Measurements from ENCODE around the gene WDR70. TPM values are rescaled to one million over a fixed set of nuclear protein-coding genes. Genes with fewer than 3 reads are reported as not detected.

WDR70 gene
- total RNA-seq, 4 donors from 2014 or later: 24.7 to 200 (median 29.9) TPM

GRCh38 chr5:37549411-37549810 lies 170.3 kb downstream of the WDR70 start:
- H3K4me3 ChIP-seq: no peak overlapping the region
- TF ChIP-seq EP300 (IDR thresholded peaks at IDR 0.05; ENCODE audit: low read depth) (no peak), POLR2A (IDR thresholded peaks at IDR 0.05) (no peak), POLR2AphosphoS5 (IDR thresholded peaks at IDR 0.05) (no peak)
- TF ChIP-seq, protein P1, sequence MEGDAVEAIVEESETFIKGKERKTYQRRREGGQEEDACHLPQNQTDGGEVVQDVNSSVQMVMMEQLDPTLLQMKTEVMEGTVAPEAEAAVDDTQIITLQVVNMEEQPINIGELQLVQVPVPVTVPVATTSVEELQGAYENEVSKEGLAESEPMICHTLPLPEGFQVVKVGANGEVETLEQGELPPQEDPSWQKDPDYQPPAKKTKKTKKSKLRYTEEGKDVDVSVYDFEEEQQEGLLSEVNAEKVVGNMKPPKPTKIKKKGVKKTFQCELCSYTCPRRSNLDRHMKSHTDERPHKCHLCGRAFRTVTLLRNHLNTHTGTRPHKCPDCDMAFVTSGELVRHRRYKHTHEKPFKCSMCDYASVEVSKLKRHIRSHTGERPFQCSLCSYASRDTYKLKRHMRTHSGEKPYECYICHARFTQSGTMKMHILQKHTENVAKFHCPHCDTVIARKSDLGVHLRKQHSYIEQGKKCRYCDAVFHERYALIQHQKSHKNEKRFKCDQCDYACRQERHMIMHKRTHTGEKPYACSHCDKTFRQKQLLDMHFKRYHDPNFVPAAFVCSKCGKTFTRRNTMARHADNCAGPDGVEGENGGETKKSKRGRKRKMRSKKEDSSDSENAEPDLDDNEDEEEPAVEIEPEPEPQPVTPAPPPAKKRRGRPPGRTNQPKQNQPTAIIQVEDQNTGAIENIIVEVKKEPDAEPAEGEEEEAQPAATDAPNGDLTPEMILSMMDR (IDR thresholded peaks at IDR 0.05): no peak
- no peak for DNase-seq
- in situ Hi-C loops (cut with MboI; ENCODE audit: low pct_ligation_motif_present in 1 of 4, low pct_unique_long_range_greater_than_20kb in 1 of 4, low sequenced_read_pairs in 3 of 4): no loop called here
- intact Hi-C loops (cut with DNase I; ENCODE audit: low total_unique reads): no loop called here
- H3K27ac ChIP-seq: no peak overlapping the region
- no peaks in the 10 kb centered on the region for H3K27me3 ChIP-seq
- H3K36me3 ChIP-seq: no peaks in the 10 kb centered on the region
- H3K4me1 ChIP-seq: peaks cover 0 to 14% (median 12%) of the 10 kb centered on the region in 4 donors
- H3K9me3 ChIP-seq: no peaks in the 10 kb centered on the region

DNA sequence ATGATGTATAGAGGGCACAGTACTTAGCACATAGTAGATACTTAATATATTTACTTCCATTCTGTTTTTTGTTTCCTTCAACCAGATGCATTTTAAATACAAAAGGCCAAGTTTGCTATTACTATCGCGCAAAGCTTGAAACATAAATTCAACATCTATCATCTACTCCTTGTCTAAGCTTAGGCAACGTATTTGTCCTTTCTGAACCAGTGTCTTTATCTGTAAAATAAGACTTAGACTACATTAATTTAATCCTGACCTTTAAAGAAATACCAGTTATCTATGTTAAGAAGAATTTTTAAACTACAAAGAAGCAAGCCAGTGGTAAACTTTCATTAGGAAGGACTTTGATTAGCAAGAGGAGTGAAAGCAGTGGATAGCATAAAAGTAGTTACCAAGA lies 173.0 kb downstream of the WDR70 start:
- intact Hi-C loops (cut with DNase I; ENCODE audit: low total_unique reads): no loop called here

GRCh38 chr5:37552770-37553719 lies 173.9 kb downstream of the WDR70 start:
- Histone ChIP-seq H3K27me3 (no peaks in the 10 kb centered on the region), H3K9me3 (no peaks in the 10 kb centered on the region), H3K4me3 (no peak overlapping the region), H3K4me1 (peaks cover 0 to 14% (median 12%) of the 10 kb centered on the region in 4 donors), H3K36me3 (no peaks in the 10 kb centered on the region), H3K27ac (peak overlapping the region in 2 of 4 donors; percentile 20 to 23)
- in situ Hi-C loops (cut with MboI; ENCODE audit: low pct_ligation_motif_present in 1 of 4, low pct_unique_long_range_greater_than_20kb in 1 of 4, low sequenced_read_pairs in 3 of 4) (loop anchor here in 1 of 4 donors (25.0 kb wide), 1 partner anchor 141 kb away; no protein-coding TSS in a partner anchor), intact Hi-C loops (cut with DNase I; ENCODE audit: low total_unique reads) (no loop called here)
- no peak for TF ChIP-seq POLR2A (IDR thresholded peaks at IDR 0.05)
- no peak for TF ChIP-seq POLR2AphosphoS5 (IDR thresholded peaks at IDR 0.05)
- TF ChIP-seq EP300 (IDR thresholded peaks at IDR 0.05; ENCODE audit: low read depth): no peak
- TF ChIP-seq, protein P1 (IDR thresholded peaks at IDR 0.05): no peak
- DNase-seq: no peak
- WGBS, 2 donors (ENCODE audit: low coverage in 1 of 2): 59 to 64% methylated on average over 7 to 9 of the region's 9 CpGs

More for the DNA sequence above, 173.0 kb downstream of the WDR70 start:
- Histone ChIP-seq H3K27ac (no peak overlapping the region), H3K27me3 (no peaks in the 10 kb centered on the region), H3K9me3 (no peaks in the 10 kb centered on the region), H3K36me3 (no peaks in the 10 kb centered on the region), H3K4me1 (peaks cover 0 to 14% (median 12%) of the 10 kb centered on the region in 4 donors), H3K4me3 (no peak overlapping the region)
- DNase-seq: no peak
- in situ Hi-C loops (cut with MboI; ENCODE audit: low pct_ligation_motif_present in 1 of 4, low pct_unique_long_range_greater_than_20kb in 1 of 4, low sequenced_read_pairs in 3 of 4): loop anchor here in 1 of 4 donors (25.0 kb wide), 1 partner anchor 140 kb away; no protein-coding TSS in a partner anchor
- TF ChIP-seq EP300 (IDR thresholded peaks at IDR 0.05; ENCODE audit: low read depth): no peak
- TF ChIP-seq, protein P1 (IDR thresholded peaks at IDR 0.05): no peak
- TF ChIP-seq POLR2AphosphoS5 (IDR thresholded peaks at IDR 0.05): no peak
- TF ChIP-seq POLR2A (IDR thresholded peaks at IDR 0.05): no peak
- 80 to 93% methylated on average over 3 of the region's 3 CpGs for WGBS, 2 donors (ENCODE audit: low coverage in 1 of 2)

GRCh38 chr5:37553720-37554404 lies 174.7 kb downstream of the WDR70 start:
- 74 to 85% methylated on average over 2 of the region's 2 CpGs for WGBS, 2 donors (ENCODE audit: low coverage in 1 of 2)
- H3K27ac ChIP-seq: peak overlapping the region in 3 of 4 donors; percentile 27 to 50 (median 30)
- TF ChIP-seq POLR2A (IDR thresholded peaks at IDR 0.05) (no peak), POLR2AphosphoS5 (IDR thresholded peaks at IDR 0.05) (peak in 1 of 3 donors; percentile 5)
- H3K36me3 ChIP-seq: no peaks in the 10 kb centered on the region
- H3K9me3 ChIP-seq: no peaks in the 10 kb centered on the region
- in situ Hi-C loops (cut with MboI; ENCODE audit: low pct_ligation_motif_present in 1 of 4, low pct_unique_long_range_greater_than_20kb in 1 of 4, low sequenced_read_pairs in 3 of 4): loop anchor here in 1 of 4 donors (25.0 kb wide), 1 partner anchor 142 kb away; no protein-coding TSS in a partner anchor
- peaks cover 0 to 14% (median 12%) of the 10 kb centered on the region in 4 donors for H3K4me1 ChIP-seq
- H3K4me3 ChIP-seq: no peak overlapping the region
- intact Hi-C loops (cut with DNase I; ENCODE audit: low total_unique reads): no loop called here
- no peaks in the 10 kb centered on the region for H3K27me3 ChIP-seq
- DNase-seq: no peak

Data from transverse colon (tissue), 4 donors.